Uterus (tissue), 2 donors: ENCODE results near the gene NCOR1.

Experiments
- CTCF ChIP-seq, 4 experiments: fragments of 200-600 bp in 2 of 4; fragments of 450-650 bp in 2 of 4; sonication (generic) in 2 of 4; IDR thresholded peaks; one replicate each; pipeline ENCODE4 v1.5.1; 2016 to 2019; ENCODE audit warnings: antibody characterized with exemption in 4 of 4, mild to moderate bottlenecking in 2 of 4, moderate library complexity in 1 of 4
- POLR2A ChIP-seq, 2 donors: fragments of 450-650 bp; IDR thresholded peaks; one replicate each; pipeline ENCODE4 v1.6.1; 2016; ENCODE audit warnings: antibody characterized with exemption in 2 of 2, mild to moderate bottlenecking in 1 of 2, moderate library complexity in 1 of 2

- TF ChIP-seq POLR2A (IDR thresholded peaks at IDR 0.05) (no peak), CTCF (IDR thresholded peaks at IDR 0.05) (no peak)
These were observed 26.6 kb upstream of the NCOR1 start for GRCh38 chr17:16241906-16242399.
